C4-2B (cell line): ENCODE data around the gene GALNT9.
"Not testable (repeated sequence)": the region's sequence is repeated elsewhere in the genome, so short reads cannot be mapped to it uniquely, and the experiment has no call there.

Experiments
- H3K27ac ChIP-seq: fragments of 450-650 bp; 2 replicates; pipeline ENCODE4 v1.5.1; 2017
- CTCF ChIP-seq: fragments of 450-650 bp; conservative IDR thresholded peaks from 2 replicates; pipeline ENCODE4 v1.5.1; 2017; ENCODE audit warnings: mild to moderate bottlenecking
- ZFX ChIP-seq: fragments of 450-650 bp; IDR thresholded peaks from 2 replicates; pipeline ENCODE4 v1.6.1; 2017

GALNT9 gene

GRCh38 chr12:132201391-132202120, 127.8 kb downstream of the GALNT9 start:
- TF ChIP-seq CTCF (no peak), ZFX (no peak)
- H3K27ac ChIP-seq: no peak overlapping the region

GRCh38 chr12:132200800-132201199, 128.6 kb downstream of the GALNT9 start:
- no peak for TF ChIP-seq CTCF
- TF ChIP-seq ZFX: no peak

GRCh38 chr12:132199526-132200319, 129.7 kb downstream of the GALNT9 start:
- H3K27ac ChIP-seq: no peak overlapping the region
- TF ChIP-seq ZFX (no peak), CTCF (no peak)

More at GRCh38 chr12:132200800-132201199, 128.6 kb downstream of the GALNT9 start:
- no peak overlapping the region for H3K27ac ChIP-seq

GRCh38 chr12:132199101-132199500, 130.3 kb downstream of the GALNT9 start:
- H3K27ac ChIP-seq: no peak overlapping the region
- TF ChIP-seq CTCF (no peak), ZFX (no peak)

- TF ChIP-seq ZFX: no peak
- no peak overlapping the region for H3K27ac ChIP-seq
Measured at GRCh38 chr12:132197581-132198354, 131.6 kb downstream of the GALNT9 start.

GRCh38 chr12:132196873-132197390, 132.5 kb downstream of the GALNT9 start:
- no peak for TF ChIP-seq ZFX
- TF ChIP-seq CTCF: no peak
- no peak overlapping the region for H3K27ac ChIP-seq

- no peak overlapping the region for H3K27ac ChIP-seq
Measured at GRCh38 chr12:132196038-132196872, 133.1 kb downstream of the GALNT9 start.

GRCh38 chr12:132195242-132195641, 134.1 kb downstream of the GALNT9 start:
- H3K27ac ChIP-seq: not testable (repeated sequence)

More at GRCh38 chr12:132196038-132196872, 133.1 kb downstream of the GALNT9 start:
- TF ChIP-seq ZFX: no peak
- TF ChIP-seq CTCF: no peak
